ENCODE measurements around the gene LCLAT1.
"Not testable (repeated sequence)": the region's sequence is repeated elsewhere in the genome, so short reads cannot be mapped to it uniquely, and the experiment has no call there.

Gene LCLAT1

GRCh38 chr2:30464544-30465170 lies 17.6 kb downstream of the LCLAT1 start:
- no peaks in the 10 kb centered on the region for H3K27me3 ChIP-seq (ENCODE audit: insufficient read depth, poor library complexity, severe bottlenecking)
- no peak overlapping the region for H3K27ac ChIP-seq (replicated peaks)
- DNase-seq (ENCODE audit: low read depth in 1 of 2, low spot score in 1 of 2) = no peak
- no peak overlapping the region for H3K4me3 ChIP-seq (replicated peaks; ENCODE audit: insufficient read depth, low read length)
- TF ChIP-seq, protein P1, sequence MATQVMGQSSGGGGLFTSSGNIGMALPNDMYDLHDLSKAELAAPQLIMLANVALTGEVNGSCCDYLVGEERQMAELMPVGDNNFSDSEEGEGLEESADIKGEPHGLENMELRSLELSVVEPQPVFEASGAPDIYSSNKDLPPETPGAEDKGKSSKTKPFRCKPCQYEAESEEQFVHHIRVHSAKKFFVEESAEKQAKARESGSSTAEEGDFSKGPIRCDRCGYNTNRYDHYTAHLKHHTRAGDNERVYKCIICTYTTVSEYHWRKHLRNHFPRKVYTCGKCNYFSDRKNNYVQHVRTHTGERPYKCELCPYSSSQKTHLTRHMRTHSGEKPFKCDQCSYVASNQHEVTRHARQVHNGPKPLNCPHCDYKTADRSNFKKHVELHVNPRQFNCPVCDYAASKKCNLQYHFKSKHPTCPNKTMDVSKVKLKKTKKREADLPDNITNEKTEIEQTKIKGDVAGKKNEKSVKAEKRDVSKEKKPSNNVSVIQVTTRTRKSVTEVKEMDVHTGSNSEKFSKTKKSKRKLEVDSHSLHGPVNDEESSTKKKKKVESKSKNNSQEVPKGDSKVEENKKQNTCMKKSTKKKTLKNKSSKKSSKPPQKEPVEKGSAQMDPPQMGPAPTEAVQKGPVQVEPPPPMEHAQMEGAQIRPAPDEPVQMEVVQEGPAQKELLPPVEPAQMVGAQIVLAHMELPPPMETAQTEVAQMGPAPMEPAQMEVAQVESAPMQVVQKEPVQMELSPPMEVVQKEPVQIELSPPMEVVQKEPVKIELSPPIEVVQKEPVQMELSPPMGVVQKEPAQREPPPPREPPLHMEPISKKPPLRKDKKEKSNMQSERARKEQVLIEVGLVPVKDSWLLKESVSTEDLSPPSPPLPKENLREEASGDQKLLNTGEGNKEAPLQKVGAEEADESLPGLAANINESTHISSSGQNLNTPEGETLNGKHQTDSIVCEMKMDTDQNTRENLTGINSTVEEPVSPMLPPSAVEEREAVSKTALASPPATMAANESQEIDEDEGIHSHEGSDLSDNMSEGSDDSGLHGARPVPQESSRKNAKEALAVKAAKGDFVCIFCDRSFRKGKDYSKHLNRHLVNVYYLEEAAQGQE (IDR thresholded peaks at IDR 0.05; ENCODE audit: insufficient replicate concordance, low read depth) = no peak
- no peak for TF ChIP-seq GABPA (IDR thresholded peaks at IDR 0.05; ENCODE audit: low read depth)
- TF ChIP-seq POLR2AphosphoS5 (IDR thresholded peaks at IDR 0.05; ENCODE audit: low read depth) = no peak
- no peak for TF ChIP-seq CTCF (IDR thresholded peaks at IDR 0.05; ENCODE audit: insufficient read depth, low read length)
- TF ChIP-seq SPI1 (IDR thresholded peaks at IDR 0.05; ENCODE audit: borderline replicate concordance, low read depth) = no peak

- H3K27ac ChIP-seq (replicated peaks) = no peak overlapping the region
- H3K27me3 ChIP-seq (ENCODE audit: insufficient read depth, poor library complexity, severe bottlenecking) = no peaks in the 10 kb centered on the region
- DNase-seq (ENCODE audit: low read depth in 1 of 2, low spot score in 1 of 2) = no peak
- TF ChIP-seq SPI1 (IDR thresholded peaks at IDR 0.05; ENCODE audit: borderline replicate concordance, low read depth) (no peak), POLR2AphosphoS5 (IDR thresholded peaks at IDR 0.05; ENCODE audit: low read depth) (no peak), CTCF (IDR thresholded peaks at IDR 0.05; ENCODE audit: insufficient read depth, low read length) (no peak), GABPA (IDR thresholded peaks at IDR 0.05; ENCODE audit: low read depth) (no peak)
- TF ChIP-seq, protein P1 (IDR thresholded peaks at IDR 0.05; ENCODE audit: insufficient replicate concordance, low read depth) = no peak
- no peak overlapping the region for H3K4me3 ChIP-seq (replicated peaks; ENCODE audit: insufficient read depth, low read length)
Measured at GRCh38 chr2:30465171-30465545, 18.1 kb downstream of the LCLAT1 start.

GRCh38 chr2:30466216-30466615 lies 19.2 kb downstream of the LCLAT1 start:
- Histone ChIP-seq H3K27me3 (ENCODE audit: insufficient read depth, poor library complexity, severe bottlenecking) (no peaks in the 10 kb centered on the region), H3K4me3 (replicated peaks; ENCODE audit: insufficient read depth, low read length) (no peak overlapping the region), H3K27ac (replicated peaks) (no peak overlapping the region)
- DNase-seq (ENCODE audit: low read depth in 1 of 2, low spot score in 1 of 2) = no peak
- TF ChIP-seq, protein P1 (IDR thresholded peaks at IDR 0.05; ENCODE audit: insufficient replicate concordance, low read depth) = no peak

GRCh38 chr2:30467062-30467826 lies 20.2 kb downstream of the LCLAT1 start:
- DNase-seq (ENCODE audit: low read depth in 1 of 2, low spot score in 1 of 2); H3K4me3 ChIP-seq (replicated peaks; ENCODE audit: insufficient read depth, low read length); H3K27ac ChIP-seq (replicated peaks); H3K27me3 ChIP-seq (ENCODE audit: insufficient read depth, poor library complexity, severe bottlenecking): not testable (repeated sequence)

Data from HL-60 (cell line).